HG03097 (cell line): ENCODE data around the gene RALA.
"Not testable (repeated sequence)": the region's sequence is repeated elsewhere in the genome, so short reads cannot be mapped to it uniquely, and the experiment has no call there.

Experiments
- ATAC-seq: cut with Tn5 transposase; IDR thresholded peaks from one replicate; pipeline ENCODE4 v1.9.1; 2021; ENCODE audit not compliant: unreplicated experiment, low FRiP score

RALA gene

DNA sequence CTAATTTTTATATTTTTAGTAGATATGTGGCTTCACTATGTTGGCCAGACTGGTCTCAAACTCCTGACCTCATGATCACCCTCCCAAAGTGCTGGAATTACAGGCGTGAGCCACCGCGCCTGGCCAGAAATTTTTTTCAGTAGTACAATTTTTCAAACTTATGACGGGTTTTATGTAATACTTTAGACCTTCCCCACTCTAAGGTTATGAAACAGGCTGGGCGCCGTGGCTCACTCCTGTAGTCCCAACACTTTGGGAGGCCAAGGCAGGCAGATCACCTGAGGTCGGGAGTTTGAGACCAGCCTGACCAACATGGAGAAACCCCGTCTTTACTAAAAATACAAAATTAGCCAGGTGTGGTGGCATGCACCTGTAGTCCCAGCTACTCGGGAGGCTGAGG lies 56.5 kb downstream of the RALA start:
- ATAC-seq: not testable (repeated sequence)

DNA sequence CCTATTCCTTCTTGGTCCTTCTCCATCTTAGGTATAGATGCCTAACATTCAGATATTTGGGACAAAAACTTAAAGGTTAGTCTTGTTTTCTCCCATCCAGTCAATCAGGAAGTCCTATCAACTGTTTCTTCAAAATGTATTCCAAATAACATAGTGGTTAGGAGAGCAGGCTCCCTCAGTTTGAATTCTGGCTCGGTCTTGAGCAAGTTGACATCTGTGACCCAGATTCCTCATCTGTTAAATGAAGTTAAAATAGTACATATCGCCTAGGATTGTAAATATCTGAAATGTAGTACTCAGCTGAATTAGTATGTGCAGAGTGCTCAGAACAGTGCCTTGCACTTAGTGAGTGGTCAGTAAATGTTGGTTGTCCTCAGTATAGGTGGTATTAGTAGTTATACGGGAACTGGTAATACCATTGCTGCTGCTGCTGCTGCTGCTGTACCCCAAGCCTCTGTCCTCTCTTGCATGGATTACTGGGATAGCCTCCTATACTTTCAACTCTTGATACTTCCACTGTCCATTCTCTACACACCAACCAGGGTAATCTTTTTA lies 58.6 kb downstream of the RALA start:
- ATAC-seq: no peak

DNA sequence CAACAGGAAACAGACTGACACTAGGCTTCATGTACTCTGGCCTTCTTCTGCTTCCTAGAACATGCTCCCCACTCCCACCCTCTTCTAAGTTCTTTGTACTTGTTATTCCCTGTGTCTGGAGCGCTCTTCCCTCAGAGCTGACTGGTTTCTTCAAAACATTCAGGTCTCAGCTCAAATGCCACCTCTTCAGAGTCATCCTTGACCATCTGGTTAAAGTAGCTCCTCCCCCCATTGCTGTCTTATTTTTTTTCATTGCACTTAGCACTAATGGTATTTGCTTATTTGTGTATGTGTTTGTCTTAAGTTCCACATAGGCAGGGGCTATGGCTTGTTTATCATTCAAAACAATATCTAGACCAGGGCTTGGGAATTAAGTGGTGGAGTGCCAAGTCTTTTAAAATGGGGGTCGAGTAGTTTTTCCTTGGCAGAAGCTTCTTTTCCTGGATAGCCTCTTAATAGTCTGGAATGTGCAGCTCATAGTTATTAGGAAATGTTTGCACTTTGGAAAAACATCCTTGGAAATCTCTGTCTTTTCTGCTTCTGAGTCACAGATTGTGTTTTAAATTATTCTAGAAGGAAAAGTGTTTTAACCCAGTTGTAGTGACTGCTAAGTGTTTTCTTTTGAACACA lies 60.0 kb downstream of the RALA start:
- no peak for ATAC-seq

DNA sequence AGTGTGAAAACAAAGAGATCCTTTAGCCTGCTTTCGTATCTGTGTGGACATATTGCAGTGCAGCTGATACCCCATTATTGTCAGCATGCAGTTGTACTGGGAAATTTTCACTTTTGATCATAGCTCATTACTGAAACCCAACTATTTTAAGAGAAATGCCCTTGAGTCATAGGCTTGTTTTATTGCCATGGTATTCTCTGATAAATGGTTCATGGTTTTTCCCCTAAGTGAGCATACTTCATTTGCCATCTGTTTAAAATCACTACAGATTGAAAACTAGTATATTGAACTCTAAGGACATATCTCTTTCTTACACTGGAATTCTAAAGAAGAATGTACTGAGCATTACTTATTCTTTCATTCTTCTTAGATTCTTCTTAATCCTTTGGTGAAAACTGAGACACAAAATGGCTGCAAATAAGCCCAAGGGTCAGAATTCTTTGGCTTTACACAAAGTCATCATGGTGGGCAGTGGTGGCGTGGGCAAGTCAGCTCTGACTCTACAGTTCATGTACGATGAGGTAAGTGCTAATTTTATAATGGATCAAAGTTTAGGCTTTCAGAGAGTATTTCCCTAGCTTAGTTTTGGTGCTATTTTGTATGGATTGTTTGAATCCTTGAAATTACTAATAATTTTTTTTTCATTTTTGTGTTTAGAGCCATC lies 63.0 kb downstream of the RALA start:
- no peak for ATAC-seq

DNA sequence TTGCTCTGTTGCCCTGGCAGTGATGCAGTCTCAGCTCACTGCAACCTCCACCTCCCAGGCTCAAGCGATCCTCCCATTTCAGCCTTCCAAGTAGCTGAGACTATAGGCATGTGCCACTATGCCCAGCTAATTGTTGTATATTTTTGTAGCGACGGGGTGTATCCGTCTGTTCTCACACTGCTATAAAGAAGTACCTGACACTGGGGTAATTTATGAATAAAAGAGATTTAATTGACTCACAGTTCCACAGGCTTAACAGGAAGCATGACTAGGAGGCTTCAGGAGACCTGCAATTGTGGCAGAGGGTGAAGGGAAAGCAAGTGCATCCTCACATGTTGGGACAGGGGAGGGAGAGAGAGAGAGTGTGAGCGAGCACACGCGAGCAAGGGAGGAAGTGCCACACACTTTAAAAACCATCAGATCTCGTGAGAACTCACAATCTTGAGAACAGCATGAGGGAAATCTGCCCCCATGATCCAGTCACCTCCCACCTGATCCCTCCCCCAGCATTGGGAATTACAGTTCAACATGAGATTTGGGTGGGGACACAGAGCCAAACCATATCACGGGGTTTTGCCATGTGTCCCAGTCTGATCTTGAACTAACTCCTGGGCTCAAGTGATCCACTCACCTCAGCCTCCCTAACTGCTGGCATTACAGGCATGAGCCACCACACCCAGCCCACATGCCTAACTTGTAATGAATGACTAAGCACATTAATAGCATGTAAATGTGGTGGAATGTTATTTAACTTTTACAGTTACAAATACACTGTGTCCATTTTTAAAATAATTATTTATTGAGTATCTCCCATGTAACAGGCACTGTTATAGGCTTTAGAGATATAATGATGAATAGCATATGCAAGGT lies 65.5 kb downstream of the RALA start:
- ATAC-seq: no peak

DNA sequence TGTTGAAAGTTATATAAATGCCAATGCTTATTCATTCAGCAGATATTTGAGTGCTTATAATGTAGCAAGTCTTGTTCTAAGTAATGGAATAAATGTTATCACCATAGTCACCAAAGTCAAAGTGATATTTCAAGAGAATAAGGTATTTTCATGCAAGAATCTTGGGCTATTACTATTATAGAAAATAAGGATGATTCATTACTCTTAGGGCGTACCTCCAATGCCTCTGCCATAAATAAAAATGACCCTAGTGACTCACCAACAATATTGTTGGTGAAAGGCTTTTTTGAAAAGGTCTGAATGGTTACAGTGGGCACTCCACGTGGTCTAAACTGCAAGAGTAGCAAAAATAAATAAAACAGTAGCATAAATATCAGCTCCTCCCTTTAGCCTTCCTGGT lies 68.4 kb downstream of the RALA start:
- no peak for ATAC-seq

DNA sequence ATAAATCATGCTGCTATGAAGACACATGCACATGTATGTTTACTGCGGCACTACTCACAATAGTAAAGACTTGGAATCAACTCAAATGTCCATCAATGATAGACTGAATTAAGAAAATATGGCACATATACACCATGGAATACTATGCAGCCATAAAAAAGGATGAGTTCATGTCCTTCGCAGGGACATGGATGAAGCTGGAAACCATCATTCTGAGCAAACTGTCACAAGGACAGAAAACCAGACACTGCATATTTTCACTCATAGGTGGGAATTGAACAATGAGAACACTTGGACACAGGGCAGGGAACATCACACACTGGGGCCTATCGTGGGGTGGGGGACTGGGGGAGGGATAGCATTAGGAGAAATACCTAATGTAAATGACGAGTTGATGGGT lies 69.7 kb downstream of the RALA start:
- ATAC-seq: not testable (repeated sequence)

DNA sequence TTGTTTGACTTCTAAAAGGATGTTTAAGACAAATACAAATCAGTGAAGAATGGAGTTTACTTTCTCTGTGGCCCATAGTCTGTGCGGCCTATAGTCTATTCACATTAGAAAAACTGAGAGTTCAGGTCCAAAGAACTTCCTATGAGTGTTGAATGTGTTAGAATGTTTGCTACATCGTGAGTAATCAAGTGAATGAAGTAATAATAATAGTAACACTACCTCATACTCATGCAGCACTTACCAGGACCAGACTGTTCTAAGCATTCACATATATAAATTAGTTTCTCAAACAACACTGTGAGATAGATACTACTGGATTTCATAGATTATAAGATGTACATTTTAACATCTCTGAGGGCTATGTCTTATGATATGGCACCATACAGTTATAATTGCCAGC lies 70.4 kb downstream of the RALA start:
- no peak for ATAC-seq

DNA sequence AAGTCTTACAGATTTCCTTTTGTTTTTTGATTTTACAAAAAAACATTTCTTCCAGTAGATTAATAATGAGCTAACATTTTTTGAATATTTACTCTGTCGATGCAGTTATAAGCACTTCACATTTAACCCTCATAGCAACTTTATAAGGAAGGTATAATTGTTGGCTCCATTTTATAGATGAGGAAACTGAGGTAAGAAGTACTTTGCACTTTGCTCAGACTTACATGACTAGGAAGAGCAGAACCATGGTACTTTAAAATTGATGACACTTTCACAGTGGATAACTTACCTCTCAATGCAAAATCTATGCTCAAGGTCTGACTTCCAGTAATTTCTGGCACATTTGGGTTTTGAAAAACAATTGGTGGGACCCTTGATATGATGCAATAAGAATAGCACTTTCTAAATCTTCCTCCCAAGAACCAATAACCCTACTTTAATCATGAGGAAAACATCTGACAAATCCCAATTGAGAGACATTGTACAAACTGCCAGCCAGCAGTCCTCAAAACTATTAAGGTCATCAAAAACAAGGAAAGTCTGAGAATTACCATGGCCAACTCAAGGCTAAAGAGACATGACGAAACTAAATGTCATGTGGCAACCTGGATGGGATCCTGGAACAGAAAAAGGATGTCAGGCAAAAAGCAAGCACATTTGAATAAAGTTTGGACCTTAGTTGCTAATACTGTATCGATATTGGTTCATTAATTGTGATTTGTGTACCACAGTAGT lies 72.6 kb downstream of the RALA start:
- ATAC-seq: no peak

DNA sequence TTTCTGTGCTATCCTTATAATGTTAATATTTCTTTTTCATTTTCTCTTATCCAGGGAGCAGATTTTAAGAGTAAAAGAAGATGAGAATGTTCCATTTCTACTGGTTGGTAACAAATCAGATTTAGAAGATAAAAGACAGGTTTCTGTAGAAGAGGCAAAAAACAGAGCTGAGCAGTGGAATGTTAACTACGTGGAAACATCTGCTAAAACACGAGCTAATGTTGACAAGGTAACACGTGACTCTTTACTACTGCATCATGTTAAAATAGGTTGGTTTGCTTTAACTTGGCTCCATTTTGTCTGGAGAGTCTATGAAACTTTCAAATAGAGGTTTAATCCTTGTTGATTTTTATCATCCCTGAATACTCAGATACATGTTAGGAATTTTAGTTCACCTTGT lies 73.3 kb downstream of the RALA start:
- ATAC-seq: no peak

DNA sequence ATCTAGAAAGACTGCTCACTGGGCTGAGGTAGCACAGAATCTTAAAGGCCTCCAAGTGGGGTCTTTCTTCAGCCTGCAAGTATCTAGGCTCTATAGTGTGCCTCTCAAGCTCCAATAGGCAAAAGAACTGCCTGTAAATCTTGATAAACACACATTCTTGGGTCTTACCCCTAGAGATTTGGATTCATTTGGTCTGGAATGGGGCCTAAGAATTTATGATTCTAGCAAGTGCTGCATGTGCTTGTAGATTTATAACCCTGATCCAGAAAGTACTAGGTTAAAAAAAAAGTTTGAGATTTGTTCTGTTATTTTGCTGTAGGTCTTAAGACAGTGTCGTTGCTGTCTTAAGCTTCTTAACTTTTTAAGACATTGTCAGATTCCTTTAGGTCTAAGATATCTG lies 74.1 kb downstream of the RALA start:
- ATAC-seq: no peak

DNA sequence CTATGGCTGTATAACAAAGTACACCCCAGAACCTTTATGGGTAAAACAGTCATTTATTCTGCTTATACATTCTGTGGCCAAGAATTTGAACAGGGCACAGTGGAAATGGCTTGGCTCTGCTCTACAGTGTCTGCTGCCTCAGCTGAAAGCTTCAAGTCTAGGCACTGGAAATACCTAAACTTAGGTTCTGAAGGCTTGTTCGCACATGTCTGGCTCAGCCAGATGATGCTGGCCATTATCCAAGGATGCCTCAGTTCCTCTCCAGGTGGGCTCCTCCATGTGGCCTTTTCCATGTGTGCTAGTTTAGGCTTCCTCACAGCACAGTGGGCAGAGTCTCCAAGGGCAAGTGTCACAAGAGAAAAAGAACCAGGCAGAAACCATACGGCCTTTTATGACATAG lies 76.8 kb downstream of the RALA start:
- ATAC-seq: no peak

DNA sequence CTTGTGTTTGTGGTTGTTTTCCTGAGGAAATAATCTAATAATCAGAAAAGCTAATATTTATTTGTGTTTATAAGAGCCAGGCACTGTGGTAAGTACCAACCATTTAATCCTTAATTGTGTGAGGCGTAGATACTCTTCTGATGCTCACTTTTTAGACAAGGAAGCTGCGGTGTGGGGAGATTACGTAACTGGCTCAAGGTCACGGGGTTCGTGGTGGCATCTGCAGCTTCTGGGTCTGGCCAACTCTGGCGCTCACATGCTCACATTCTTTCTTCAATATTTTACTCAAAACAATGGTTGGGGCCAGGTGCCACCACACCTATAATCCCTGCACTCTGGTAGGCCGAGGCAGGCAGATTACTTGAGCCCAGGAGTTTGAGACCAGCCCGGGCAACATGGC lies 77.6 kb downstream of the RALA start:
- ATAC-seq: no peak

DNA sequence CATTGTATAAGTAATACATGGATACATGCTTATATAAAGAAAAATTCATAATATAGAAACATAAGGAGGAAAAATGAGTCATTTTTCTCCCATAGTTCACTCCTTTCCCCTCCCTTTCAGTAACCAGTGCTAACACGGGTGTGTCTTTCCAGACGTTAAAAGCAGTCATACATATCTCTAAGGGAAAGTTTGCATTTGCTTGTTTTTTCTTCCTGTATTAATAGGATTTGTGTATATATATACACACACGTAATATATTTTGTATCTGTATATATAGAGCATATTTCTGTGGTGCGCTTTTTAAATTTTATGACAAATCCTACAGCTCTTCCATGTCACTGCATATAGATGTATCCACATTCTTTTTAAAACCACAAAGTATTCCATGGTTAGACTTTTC lies 78.8 kb downstream of the RALA start:
- no peak for ATAC-seq

DNA sequence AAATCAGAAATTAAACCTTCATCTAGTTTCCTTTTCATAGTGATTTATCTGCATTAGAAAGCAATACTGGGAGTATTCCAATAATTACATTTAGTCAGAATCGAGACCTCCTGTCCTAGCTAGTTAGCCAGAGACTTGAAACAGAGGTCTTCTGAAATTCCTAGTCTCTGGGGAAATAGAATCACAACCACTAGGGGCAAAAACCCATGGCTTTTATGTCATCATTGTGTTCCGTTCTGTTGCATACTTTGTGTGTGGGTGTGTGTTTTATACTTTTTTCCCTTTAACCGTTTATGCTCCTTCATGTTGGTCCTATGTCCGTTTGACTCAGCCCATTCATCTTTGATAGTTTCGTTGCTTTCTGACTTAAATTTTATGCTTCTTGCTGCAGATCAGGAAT lies 79.8 kb downstream of the RALA start:
- ATAC-seq: no peak

DNA sequence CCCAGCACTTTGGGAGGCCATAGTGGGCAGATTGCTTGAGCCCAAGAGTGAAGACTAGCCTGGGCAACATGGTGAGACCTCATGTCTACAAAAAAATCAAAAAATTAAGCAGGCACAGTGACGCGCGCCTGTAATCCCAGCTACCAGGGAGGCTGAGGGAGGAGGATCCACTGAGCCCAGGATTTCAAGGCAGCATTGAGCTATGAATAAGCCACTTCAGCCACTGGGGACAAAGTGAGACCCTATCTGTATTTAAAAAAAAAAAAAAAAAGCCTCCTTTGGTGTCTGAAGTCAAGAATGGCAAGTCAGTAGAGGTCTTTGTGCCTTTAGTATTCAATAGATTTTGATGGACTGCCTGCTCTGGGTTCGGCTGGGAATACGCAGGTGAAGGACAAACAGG lies 85.7 kb downstream of the RALA start:
- no peak for ATAC-seq

DNA sequence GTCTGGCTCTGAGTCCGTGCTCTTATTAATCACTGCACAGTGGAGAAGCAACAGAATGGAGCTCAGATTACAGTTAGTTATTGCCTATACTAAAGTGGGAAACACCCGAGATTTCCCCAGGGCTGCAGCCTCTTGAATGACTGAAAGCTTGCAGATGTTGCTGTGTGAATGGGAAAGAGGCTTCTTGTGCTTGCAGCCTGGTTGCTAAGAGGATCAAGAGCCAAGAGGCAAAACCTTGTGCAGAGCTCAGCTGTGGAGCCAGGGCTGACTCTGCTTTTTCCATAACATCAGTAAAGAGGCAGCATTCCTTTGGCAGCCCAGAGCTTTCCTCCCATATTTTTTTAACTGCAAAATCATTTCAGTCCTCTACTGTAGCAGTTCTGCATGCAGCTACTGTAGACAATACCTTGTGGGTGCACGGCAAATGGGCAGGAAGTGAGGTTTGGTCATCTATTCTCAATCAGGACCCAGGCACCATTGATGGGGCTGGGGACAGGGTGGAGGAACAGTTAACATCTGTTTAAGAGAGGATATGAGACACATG lies 86.5 kb downstream of the RALA start:
- ATAC-seq: no peak

DNA sequence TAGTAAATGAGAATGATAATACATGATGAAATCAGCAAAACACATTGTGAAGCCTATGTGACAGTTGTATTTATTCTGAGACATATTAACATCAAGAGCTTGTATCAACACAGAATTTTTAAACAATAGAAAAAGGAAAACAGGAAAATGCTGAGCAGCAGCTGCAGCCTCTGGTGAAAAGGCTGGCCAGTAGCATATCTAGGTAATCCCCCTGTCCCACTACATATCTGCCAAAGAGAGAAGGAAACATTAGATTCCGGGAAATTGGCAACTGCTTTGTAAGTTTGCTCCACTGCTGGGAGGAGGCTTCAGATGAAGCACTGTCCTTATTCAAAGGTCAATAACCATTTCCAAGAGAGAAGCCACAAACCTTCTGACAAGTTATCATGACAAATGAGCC lies 89.4 kb downstream of the RALA start:
- ATAC-seq: no peak

DNA sequence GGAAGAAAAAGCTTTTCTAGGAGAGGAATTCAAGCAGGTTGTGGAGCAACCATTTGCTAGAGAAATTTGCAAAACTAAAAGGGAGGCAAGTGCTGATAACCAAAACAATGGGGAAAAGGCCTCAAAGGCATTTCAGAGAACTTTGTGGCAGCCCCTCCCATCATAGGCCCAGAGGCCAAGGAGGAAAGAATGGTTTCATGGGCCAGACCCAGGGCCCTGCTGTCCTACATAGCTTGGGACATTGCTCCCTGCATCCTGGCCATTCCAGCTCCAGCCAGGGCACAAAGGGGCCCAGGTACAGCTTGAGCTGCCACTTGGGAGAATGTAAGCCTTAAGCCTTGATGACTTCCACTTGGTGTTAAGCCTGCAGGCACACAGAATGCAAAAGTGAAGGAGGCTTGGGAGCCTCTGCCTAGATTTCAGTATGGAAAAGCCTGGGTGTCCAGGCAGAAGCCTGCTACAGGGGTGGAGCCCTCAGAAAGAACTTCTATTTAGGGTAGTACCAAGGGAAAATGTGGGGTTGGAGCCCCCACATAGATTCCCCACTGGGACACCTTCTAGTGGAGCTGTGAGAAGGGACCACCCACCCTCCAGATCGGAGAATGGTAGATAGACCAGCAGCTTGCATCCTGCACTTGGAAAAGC lies 91.2 kb downstream of the RALA start:
- no peak for ATAC-seq

DNA sequence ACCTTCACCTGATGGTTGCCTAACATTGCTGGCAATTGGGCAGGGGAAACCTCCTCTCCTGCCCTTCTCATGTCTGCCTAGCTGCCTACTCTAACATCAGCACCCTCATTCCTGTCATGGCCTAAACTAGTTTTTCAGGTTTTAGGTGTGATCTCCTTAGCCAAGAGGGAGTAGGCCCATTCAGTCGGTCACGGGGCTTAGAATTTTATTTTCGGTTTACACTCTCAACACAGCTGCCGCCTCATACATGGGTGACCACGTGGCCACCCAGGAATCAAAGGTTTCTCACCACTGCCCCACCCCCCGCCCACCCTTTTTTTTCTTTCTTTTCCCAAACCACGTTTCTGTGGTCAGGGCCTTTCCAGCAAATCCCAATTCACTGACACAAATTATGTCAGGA lies 97.2 kb downstream of the RALA start:
- ATAC-seq: no peak
